HEK293T (cell line): Measurements from ENCODE around the gene MPHOSPH6.

Experiments used
- FOXK2 ChIP-seq: fragments of 450-650 bp; IDR thresholded peaks from 2 replicates; pipeline ENCODE4 v1.6.1; 2016; ENCODE audit warnings: mild to moderate bottlenecking
- TARDBP ChIP-seq: fragments of 450-650 bp; IDR thresholded peaks from 2 replicates; pipeline ENCODE4 v1.6.1; 2016

DNA sequence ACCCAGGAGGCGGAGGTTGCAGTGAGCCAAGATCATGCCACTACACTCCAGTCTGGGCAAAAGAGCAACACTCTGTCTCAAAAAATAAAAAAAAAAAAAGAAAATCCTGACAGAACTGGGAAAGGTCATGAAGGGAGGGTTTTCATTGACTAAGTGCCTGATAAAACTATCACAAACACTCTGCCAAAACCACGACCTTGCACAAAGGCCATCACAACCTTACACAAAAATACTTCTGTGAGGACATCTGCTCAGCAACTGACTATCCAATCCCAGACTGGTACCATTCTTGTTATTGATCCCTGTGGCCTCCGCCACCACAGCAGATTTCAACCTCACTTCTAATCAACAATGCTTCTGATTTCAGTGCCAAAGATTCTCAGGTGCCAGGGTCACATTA, 40.1 kb downstream of the MPHOSPH6 start:
- TF ChIP-seq TARDBP (no peak), FOXK2 (no peak)
